Measurements from ENCODE around the gene ZC3H7A.

ZC3H7A gene

DNA sequence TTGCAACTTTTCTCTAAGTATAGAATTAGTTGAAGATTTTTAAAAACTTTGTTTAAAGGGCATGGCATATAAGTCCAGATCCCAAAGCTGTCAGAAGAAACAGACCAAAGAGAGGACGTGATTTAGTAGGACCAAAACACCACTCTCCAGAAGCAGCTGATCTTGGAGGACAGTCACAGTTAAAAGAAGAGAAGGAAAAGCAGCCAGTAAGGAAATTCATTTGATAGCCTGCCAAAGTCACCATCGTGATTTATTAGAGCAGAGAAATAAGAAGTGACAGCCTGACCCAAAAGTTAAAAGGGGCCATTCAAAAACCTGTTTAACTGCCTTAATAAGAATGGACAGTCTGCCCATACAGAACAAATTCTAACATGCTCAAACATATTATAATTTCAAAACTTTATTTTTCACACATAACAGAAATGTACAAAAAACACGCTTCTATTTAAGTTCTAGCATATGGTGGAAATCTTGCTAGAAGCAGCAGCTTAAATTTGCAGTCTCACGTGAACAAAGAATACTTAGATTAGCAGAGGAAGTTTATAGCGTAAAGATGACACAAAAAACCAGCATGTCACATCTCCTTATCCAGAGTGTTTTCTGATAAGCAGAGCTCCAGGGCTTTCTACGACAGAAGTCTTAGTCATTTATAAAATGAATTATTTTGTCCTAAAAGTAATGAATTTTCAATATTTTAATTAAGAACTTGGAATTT, 91.6 kb downstream of the ZC3H7A start:
- no peak for DNase-seq (ENCODE audit: low spot score)

Data from GM03348 (cell line).